Loucy (cell line): ENCODE data around the gene INCA1.

Experiments
- H2AFZ ChIP-seq: fragments of 200-600 bp; sonication (generic); 2 replicates; pipeline ENCODE4 v1.6.0; 2016; ENCODE audit warnings: antibody characterized with exemption, mild to moderate bottlenecking, low read length, moderate library complexity
- H3F3A ChIP-seq: fragments of 200-600 bp; 2 replicates; pipeline ENCODE4 v1.6.0; 2016; ENCODE audit warnings: antibody characterized with exemption, low read depth, mild to moderate bottlenecking
- H3K27me3 ChIP-seq: fragments of 200-600 bp; sonication (generic); 2 replicates; pipeline ENCODE4 v1.6.1; 2014; ENCODE audit warnings: low read length, mild to moderate bottlenecking; ENCODE audit not compliant: insufficient read depth, poor library complexity, severe bottlenecking
- H3K36me3 ChIP-seq: fragments of 200-600 bp; sonication (generic); 2 replicates; pipeline ENCODE4 v1.6.1; 2016; ENCODE audit warnings: low read length; ENCODE audit not compliant: insufficient read depth
- H3K4me1 ChIP-seq: fragments of 200-600 bp; sonication (generic); 2 replicates; pipeline ENCODE4 v1.5.1; 2014; ENCODE audit warnings: low read length, mild to moderate bottlenecking; ENCODE audit not compliant: insufficient read depth, poor library complexity, severe bottlenecking
- H3K4me2 ChIP-seq: fragments of 200-600 bp; sonication (generic); 2 replicates; pipeline ENCODE4 v1.6.0; 2014; ENCODE audit warnings: antibody characterized with exemption, low read length, low read depth, mild to moderate bottlenecking; ENCODE audit not compliant: poor library complexity, severe bottlenecking
- H3K4me3 ChIP-seq: fragments of 200-600 bp; sonication (generic); 2 replicates; pipeline ENCODE4 v1.5.1; 2014; ENCODE audit warnings: low read length, mild to moderate bottlenecking, mixed read lengths; ENCODE audit not compliant: poor library complexity, severe bottlenecking
- H3K79me2 ChIP-seq: fragments of 200-600 bp; sonication (generic); 2 replicates; pipeline ENCODE4 v1.6.1; 2014; ENCODE audit warnings: low read length; ENCODE audit not compliant: insufficient read depth
- H3K9ac ChIP-seq: fragments of 200-600 bp; sonication (generic); 2 replicates; pipeline ENCODE4 v1.6.0; 2014; ENCODE audit warnings: mild to moderate bottlenecking, low read depth, low read length, moderate library complexity; ENCODE audit not compliant: poor library complexity, severe bottlenecking
- H3K9me2 ChIP-seq: fragments of 200-600 bp; sonication (generic); replicated peaks from 2 replicates; pipeline ENCODE4 v1.6.1; 2016; ENCODE audit warnings: low read depth, low read length, mixed read lengths
- H3K9me3 ChIP-seq: fragments of 200-600 bp; sonication (generic); 2 replicates; pipeline ENCODE4 v1.6.1; 2014; ENCODE audit warnings: mild to moderate bottlenecking, antibody characterized with exemption, low read length, low read depth; ENCODE audit not compliant: insufficient read depth
- H4K20me1 ChIP-seq: fragments of 200-600 bp; sonication (generic); 2 replicates; pipeline ENCODE4 v1.6.0; 2014; ENCODE audit warnings: antibody characterized with exemption, low read length, mild to moderate bottlenecking; ENCODE audit not compliant: insufficient read depth, poor library complexity, severe bottlenecking
- CTCF ChIP-seq: fragments of 200-600 bp; sonication (generic); conservative IDR thresholded peaks from 2 replicates; pipeline ENCODE4 v1.5.1; 2014; ENCODE audit warnings: mild to moderate bottlenecking, antibody characterized with exemption, low read length
- EZH2phosphoT487 ChIP-seq: fragments of 200-600 bp; IDR thresholded peaks from 2 replicates; pipeline ENCODE4 v1.6.1; 2018; ENCODE audit warnings: antibody characterized with exemption, mild to moderate bottlenecking, moderate library complexity, borderline replicate concordance

The INCA1 gene

DNA sequence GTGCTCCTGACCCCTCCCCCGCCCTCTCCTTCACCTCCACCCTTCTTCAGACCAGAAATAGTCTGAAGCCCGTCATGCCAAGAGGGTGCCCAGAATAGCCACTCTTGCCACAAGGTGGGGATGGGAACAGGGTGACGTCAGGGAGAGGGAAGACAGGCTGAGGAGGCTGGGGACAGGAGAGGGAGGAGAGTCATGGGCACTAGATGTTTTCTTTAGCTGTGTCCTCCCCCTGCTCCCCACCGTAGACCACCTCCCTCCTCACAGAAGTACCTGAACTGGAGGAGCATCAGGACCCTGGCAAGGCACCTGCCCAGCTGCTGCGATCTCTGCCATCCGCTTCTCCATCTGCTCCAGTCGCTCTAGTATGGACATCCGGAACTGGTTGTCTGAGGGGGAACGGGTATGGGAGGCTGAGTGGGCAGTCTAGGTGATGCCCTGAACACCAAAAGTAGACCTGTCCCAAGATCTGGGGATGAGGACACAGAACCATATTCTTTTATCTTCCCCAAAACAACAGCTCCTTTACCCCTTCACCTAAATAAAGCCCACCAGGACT lies 23.1 kb downstream of the INCA1 start:
- Histone ChIP-seq H3K9me3 (no peaks in the 10 kb centered on the region), H3K9me2 (no peaks in the 10 kb centered on the region), H3K4me1 (peaks cover 8% of the 10 kb centered on the region), H3K79me2 (peaks cover 6% of the 10 kb centered on the region; the same call in 1 of the 2 replicates), H3K9ac (no peak overlapping the region), H3K4me3 (no peak overlapping the region), H4K20me1 (no peaks in the 10 kb centered on the region), H3K36me3 (peaks cover 3% of the 10 kb centered on the region; the same call in 1 of the 2 replicates), H2AFZ (no peak overlapping the region), H3K27me3 (no peaks in the 10 kb centered on the region), H3F3A (no peaks in the 10 kb centered on the region), H3K4me2 (no peak overlapping the region)
- no peak for TF ChIP-seq EZH2phosphoT487
- TF ChIP-seq CTCF: no peak

DNA sequence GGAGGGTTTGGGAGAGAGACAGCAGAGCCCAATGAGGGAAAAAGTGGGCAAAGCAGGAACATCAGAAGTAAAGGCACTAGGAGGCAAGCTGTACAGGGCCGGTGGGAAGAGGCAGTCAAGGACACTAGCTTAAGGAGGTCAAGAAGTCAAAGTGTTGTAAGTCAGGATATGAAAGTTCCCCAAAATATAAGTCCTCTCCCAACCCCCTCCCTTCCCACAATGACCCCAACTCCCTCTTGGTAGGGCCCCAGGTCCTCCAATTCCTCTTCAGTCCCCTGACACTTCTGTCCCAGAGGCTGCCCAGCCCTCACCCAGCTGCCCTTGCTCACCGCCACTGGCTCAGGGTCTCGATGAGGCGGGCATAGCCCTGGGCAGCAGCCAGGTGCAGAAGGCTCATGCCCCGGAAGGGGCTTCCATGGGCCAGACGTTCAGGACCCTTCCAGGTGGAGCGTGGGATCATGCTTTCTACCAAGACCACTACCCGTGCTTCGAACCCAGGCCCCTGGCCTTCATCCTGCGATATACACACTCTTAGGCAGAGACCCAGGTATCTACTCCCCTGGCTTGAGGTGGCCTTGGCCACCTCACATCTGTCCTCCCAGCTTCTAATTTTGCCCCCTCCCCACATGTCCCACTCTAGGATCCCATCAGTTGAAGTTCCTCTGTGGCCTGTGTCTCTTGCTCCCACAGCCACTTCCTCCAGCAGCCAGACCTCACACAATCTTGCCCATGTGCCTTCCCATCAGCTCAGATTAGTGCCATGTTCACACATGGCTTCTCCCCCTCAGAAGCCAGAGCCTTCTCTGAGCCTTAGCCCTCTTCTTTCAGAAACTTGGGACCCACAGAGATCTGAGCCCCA lies 23.8 kb downstream of the INCA1 start:
- no peak overlapping the region for H2AFZ ChIP-seq
- no peaks in the 10 kb centered on the region for H3K9me3 ChIP-seq
- no peaks in the 10 kb centered on the region for H4K20me1 ChIP-seq
- H3K79me2 ChIP-seq: peaks cover 13% of the 10 kb centered on the region
- no peaks in the 10 kb centered on the region for H3K27me3 ChIP-seq
- no peak overlapping the region for H3K4me2 ChIP-seq
- H3F3A ChIP-seq: no peaks in the 10 kb centered on the region
- H3K9me2 ChIP-seq: no peaks in the 10 kb centered on the region
- no peak overlapping the region for H3K9ac ChIP-seq
- H3K4me3 ChIP-seq: no peak overlapping the region
- H3K36me3 ChIP-seq: peaks cover 3% of the 10 kb centered on the region; the same call in 1 of the 2 replicates
- H3K4me1 ChIP-seq: peaks cover 15% of the 10 kb centered on the region
- TF ChIP-seq EZH2phosphoT487: no peak
- TF ChIP-seq CTCF: no peak

DNA sequence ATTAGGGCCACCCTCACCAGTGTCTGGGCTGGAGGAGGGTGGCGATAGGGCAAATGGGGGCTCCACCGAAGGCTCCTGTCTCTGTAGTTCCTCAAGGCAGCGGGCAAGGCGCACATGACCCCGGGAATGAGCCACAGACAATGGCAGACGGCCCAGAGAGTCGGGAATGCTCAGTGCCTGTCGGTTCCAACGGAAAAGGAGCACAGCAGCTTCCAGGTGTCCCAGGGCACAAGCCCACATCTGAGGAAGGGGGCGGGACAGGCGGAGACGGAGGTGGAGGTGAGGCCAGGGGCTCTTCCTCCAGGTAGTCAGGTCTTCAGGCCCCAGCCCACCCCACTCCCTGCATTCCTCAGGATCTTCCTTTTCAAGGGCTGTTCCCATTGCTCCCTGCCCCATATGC lies 24.6 kb downstream of the INCA1 start:
- H3K36me3 ChIP-seq: peaks cover 3% of the 10 kb centered on the region; the same call in 1 of the 2 replicates
- no peaks in the 10 kb centered on the region for H3K9me3 ChIP-seq
- TF ChIP-seq CTCF: no peak
- TF ChIP-seq EZH2phosphoT487: no peak
- no peak overlapping the region for H2AFZ ChIP-seq
- H4K20me1 ChIP-seq: no peaks in the 10 kb centered on the region
- no peaks in the 10 kb centered on the region for H3F3A ChIP-seq
- H3K9me2 ChIP-seq: no peaks in the 10 kb centered on the region
- no peak overlapping the region for H3K4me2 ChIP-seq
- no peaks in the 10 kb centered on the region for H3K27me3 ChIP-seq
- H3K79me2 ChIP-seq: peaks cover 18% of the 10 kb centered on the region
- no peak overlapping the region for H3K4me3 ChIP-seq
- H3K4me1 ChIP-seq: peaks cover 21% of the 10 kb centered on the region
- no peak overlapping the region for H3K9ac ChIP-seq
